ENCODE measurements around the gene FUBP1. TPM values are rescaled to one million over a fixed set of nuclear protein-coding genes. Genes with fewer than 3 reads are reported as not detected.

The FUBP1 gene
- total RNA-seq, 1 experiment from 2014 or later, result 271 TPM

DNA sequence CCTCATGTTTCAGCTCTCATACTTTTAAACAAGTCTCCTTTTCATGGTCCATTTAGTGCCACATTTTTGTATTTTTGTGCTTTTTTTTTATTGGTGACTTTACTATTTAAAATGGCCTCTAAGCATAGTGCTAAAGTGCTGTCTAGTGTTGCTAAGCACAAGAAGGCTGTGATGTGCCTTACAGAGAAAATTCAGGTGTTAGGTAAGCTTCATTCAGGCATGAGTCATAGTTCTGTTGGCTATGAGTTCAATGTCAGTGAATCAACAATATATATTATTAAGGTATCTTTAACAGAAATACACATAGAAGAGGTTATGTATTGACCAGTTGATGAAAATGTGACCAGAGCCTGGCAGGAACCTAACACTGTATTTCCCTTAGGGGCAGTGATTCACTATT lies 12.8 kb upstream of the FUBP1 start:
- H3K36me3 Mint-ChIP-seq (ENCODE audit: insufficient read depth in 1 of 3, low read depth in 3 of 3), result peaks cover 4 to 21% (median 17%) of the 10 kb centered on the region in 3 experiments
- H3K27ac Mint-ChIP-seq, result no peak overlapping the region
- TF ChIP-seq, protein P1, sequence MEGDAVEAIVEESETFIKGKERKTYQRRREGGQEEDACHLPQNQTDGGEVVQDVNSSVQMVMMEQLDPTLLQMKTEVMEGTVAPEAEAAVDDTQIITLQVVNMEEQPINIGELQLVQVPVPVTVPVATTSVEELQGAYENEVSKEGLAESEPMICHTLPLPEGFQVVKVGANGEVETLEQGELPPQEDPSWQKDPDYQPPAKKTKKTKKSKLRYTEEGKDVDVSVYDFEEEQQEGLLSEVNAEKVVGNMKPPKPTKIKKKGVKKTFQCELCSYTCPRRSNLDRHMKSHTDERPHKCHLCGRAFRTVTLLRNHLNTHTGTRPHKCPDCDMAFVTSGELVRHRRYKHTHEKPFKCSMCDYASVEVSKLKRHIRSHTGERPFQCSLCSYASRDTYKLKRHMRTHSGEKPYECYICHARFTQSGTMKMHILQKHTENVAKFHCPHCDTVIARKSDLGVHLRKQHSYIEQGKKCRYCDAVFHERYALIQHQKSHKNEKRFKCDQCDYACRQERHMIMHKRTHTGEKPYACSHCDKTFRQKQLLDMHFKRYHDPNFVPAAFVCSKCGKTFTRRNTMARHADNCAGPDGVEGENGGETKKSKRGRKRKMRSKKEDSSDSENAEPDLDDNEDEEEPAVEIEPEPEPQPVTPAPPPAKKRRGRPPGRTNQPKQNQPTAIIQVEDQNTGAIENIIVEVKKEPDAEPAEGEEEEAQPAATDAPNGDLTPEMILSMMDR (conservative IDR thresholded peaks at IDR 0.05), result no peak
- H3K4me1 Mint-ChIP-seq, result peaks cover 12 to 18% of the 10 kb centered on the region in 2 experiments
- no peaks in the 10 kb centered on the region for H3K27me3 Mint-ChIP-seq (ENCODE audit: low read depth)
- H3K23me2 ChIP-seq (ENCODE audit: insufficient read length, low read depth, low read length, poor library complexity, severe bottlenecking), result no peaks in the 10 kb centered on the region
- no peaks in the 10 kb centered on the region for H3K27me3 ChIP-seq (ENCODE audit: insufficient read depth, low read length)
- no peaks in the 10 kb centered on the region for H3K9me3 Mint-ChIP-seq
- no peak overlapping the region for H2BK12ac ChIP-seq (ENCODE audit: insufficient read length, low read depth, low read length)
- no peak overlapping the region for H3K14ac ChIP-seq (ENCODE audit: insufficient read depth, low read length)
- H3K27ac ChIP-seq (ENCODE audit: insufficient read length, low read depth, low read length), result no peak overlapping the region
- H3K9me3 ChIP-seq (ENCODE audit: control insufficient read depth, low read depth, low read length), result no peaks in the 10 kb centered on the region
- no peak overlapping the region for H2BK120ac ChIP-seq (ENCODE audit: low read depth, low read length, poor library complexity, severe bottlenecking)
- peaks cover 6% of the 10 kb centered on the region for H3K79me1 ChIP-seq (ENCODE audit: insufficient read depth, low read depth, low read length, poor library complexity, severe bottlenecking)
- no peak overlapping the region for H3K18ac ChIP-seq (ENCODE audit: insufficient read length, low read depth, low read length)
- H3K23ac ChIP-seq (ENCODE audit: insufficient read length, low read depth, low read length), result no peak overlapping the region
- H3K4me3 Mint-ChIP-seq, result no peak overlapping the region
- H3T11ph ChIP-seq (ENCODE audit: low read length), result no peak overlapping the region
- no peaks in the 10 kb centered on the region for H3K4me1 ChIP-seq (ENCODE audit: insufficient read depth, low read length)
- H3K9ac ChIP-seq (ENCODE audit: extremely low read depth, insufficient read length, low read length), result no peak overlapping the region
- no peak for DNase-seq
- no peak overlapping the region for H4K5ac ChIP-seq (ENCODE audit: insufficient read length, low read depth, low read length)
- no peak overlapping the region for H3K56ac ChIP-seq (ENCODE audit: insufficient read length, low read depth, low read length)
- H3K4me2 ChIP-seq (ENCODE audit: insufficient read depth, insufficient read length, low read length), result no peak overlapping the region
- H2AFZ ChIP-seq (ENCODE audit: low read length), result no peak overlapping the region
- no peak overlapping the region for H2AK5ac ChIP-seq (ENCODE audit: insufficient read length, low read length)
- no peak overlapping the region for H3K4ac ChIP-seq (ENCODE audit: low read depth, low read length)
- peaks cover 6% of the 10 kb centered on the region; the same call in 1 of the 2 replicates for H3K79me2 ChIP-seq (ENCODE audit: insufficient read depth, low read length)
- no peak overlapping the region for H4K8ac ChIP-seq (replicated peaks; ENCODE audit: insufficient read length, low read depth, low read length)
- no peak overlapping the region for H2BK20ac ChIP-seq (ENCODE audit: low read depth, low read length, poor library complexity, severe bottlenecking)
- no peaks in the 10 kb centered on the region for H4K20me1 ChIP-seq (ENCODE audit: control insufficient read depth, insufficient read depth, insufficient read length)
- no peak overlapping the region for H4K91ac ChIP-seq (ENCODE audit: insufficient read length, low read depth, low read length)
- no peak overlapping the region for H2BK15ac ChIP-seq (ENCODE audit: low read depth, low read length)
- no peak overlapping the region for H2BK5ac ChIP-seq (ENCODE audit: insufficient read length, low read length)

Data from H9 (cell line).